ENCODE data around the gene SYS1. TPM values are rescaled to one million over a fixed set of nuclear protein-coding genes. Genes with fewer than 3 reads are reported as not detected.
A peak's percentile ranks its signal among the peaks of the same experiment; 100 is the strongest.

The SYS1 gene
- total and polyA plus RNA-seq, 2 of the 8 experiments (the other 6 are each of a cell fraction or from before 2014, with no cell fraction given) = 19.6 to 50.8 TPM

GRCh38 chr20:45343532-45344167 lies 19.3 kb upstream of the SYS1 start:
- H3K4me3 ChIP-seq (ENCODE audit: extremely low read depth in 1 of 4, insufficient read depth in 2 of 4, low read depth in 3 of 4, low read length in 4 of 4) = peak overlapping the region in 1 of 4 experiments; percentile 51; a peak in 1 of 8 replicates
- H3K4me1 ChIP-seq (replicated peaks in 1 of 4; ENCODE audit: control insufficient read depth in 3 of 4, insufficient read depth in 4 of 4, low read length in 3 of 4) = peaks cover 43 to 81% (median 58%) of the 10 kb centered on the region in 4 experiments
- H4K91ac ChIP-seq (replicated peaks; ENCODE audit: insufficient read length, low read length) = peak overlapping the region; percentile 31
- H3K27ac ChIP-seq (ENCODE audit: low read depth, low read length) = peak overlapping the region; percentile 77
- H2AK5ac ChIP-seq (ENCODE audit: low read depth, low read length) = peak overlapping the region; percentile 93
- H2AFZ ChIP-seq (ENCODE audit: low read length) = no peak overlapping the region
- H3K4ac ChIP-seq (replicated peaks; ENCODE audit: insufficient read length, low read depth, low read length) = peak overlapping the region; percentile 61
- H2BK5ac ChIP-seq (ENCODE audit: low read depth, low read length) = peak overlapping the region; percentile 72
- CTCF ChIA-PET (ENCODE audit: partially characterized antibody) = interaction anchor here (0.7 to 6.5 kb wide), 14 partner anchors 8 to 106 kb away, joined by 3 to 33 read pairs (median 4); no protein-coding TSS in a partner anchor
- no peak overlapping the region for H3K14ac ChIP-seq (ENCODE audit: insufficient read length)
- H2BK120ac ChIP-seq (replicated peaks; ENCODE audit: low read depth, low read length) = no peak overlapping the region
- no peak overlapping the region for H4K8ac ChIP-seq (ENCODE audit: extremely low read depth, insufficient read depth, low read length)
- DNase-seq (ENCODE audit: low read depth in 1 of 2, low spot score in 2 of 2) (no peak), FAIRE-seq (no peak)
- H3K56ac ChIP-seq (replicated peaks; ENCODE audit: insufficient read length, low read depth, low read length) = no peak overlapping the region
- H3K4me2 ChIP-seq (ENCODE audit: insufficient read depth in 1 of 2, low read depth in 2 of 2, low read length in 2 of 2) = peak overlapping the region; percentile 68 to 84
- no peaks in the 10 kb centered on the region for H3K9me3 ChIP-seq (ENCODE audit: insufficient read depth in 2 of 2, low read depth in 1 of 2, low read length in 1 of 2)
- no peak overlapping the region; the same call in 1 of the 2 replicates for H2BK15ac ChIP-seq (ENCODE audit: low read length)
- H3K36me3 ChIP-seq (ENCODE audit: control insufficient read depth in 2 of 4, insufficient read depth in 4 of 4, low read length in 3 of 4) = peaks cover 0 to 6% (median 0%) of the 10 kb centered on the region in 4 experiments; a peak in 1 of 8 replicates
- H3K79me2 ChIP-seq (ENCODE audit: control insufficient read depth in 1 of 2, insufficient read depth in 2 of 2, low read length in 2 of 2) = peaks cover 0 to 82% of the 10 kb centered on the region in 2 experiments; a peak in 3 of 4 replicates
- H3K27me3 ChIP-seq (replicated peaks in 1 of 4; ENCODE audit: control insufficient read depth in 3 of 4, extremely low read depth in 1 of 4, insufficient read depth in 3 of 4, low read length in 3 of 4) = no peaks in the 10 kb centered on the region
- H2BK12ac ChIP-seq (ENCODE audit: low read depth, low read length) = peak overlapping the region; percentile 93
- H3K79me1 ChIP-seq (ENCODE audit: low read depth, low read length) = peaks cover 25% of the 10 kb centered on the region
- POLR2A ChIA-PET (ENCODE audit: partially characterized antibody) = interaction anchor here (0.7 to 6.8 kb wide), 10 partner anchors 8 to 68 kb away, joined by 3 to 113 read pairs (median 4); partner anchors contain the start of gene SYS1
- 68% methylated on average over 6 of the region's 6 CpGs; no CpG with 5 or more reads in 1 of the 2 experiments for WGBS, 2 experiments (ENCODE audit: extremely low coverage in 1 of 2, insufficient coverage in 1 of 2, insufficient read length in 1 of 2, insufficient replicate concordance in 2 of 2, low coverage in 1 of 2, low lambda C conversion rate in 2 of 2, missing lambda C conversion rate in 1 of 2)
- H3K18ac ChIP-seq (ENCODE audit: extremely low read depth, low read length) = peak overlapping the region; percentile 57
- H3K23me2 ChIP-seq (ENCODE audit: low read depth, low read length) = peaks cover 11% of the 10 kb centered on the region; the same call in 1 of the 2 replicates
- 0 out of 2 replicates have a peak overlapping the region, but pooled peaks have one; percentile 92 for H2BK20ac ChIP-seq (ENCODE audit: low read length)
- H4K20me1 ChIP-seq (replicated peaks in 1 of 2; ENCODE audit: control insufficient read depth in 1 of 2, insufficient read depth in 2 of 2, low read length in 2 of 2) = peaks cover 0 to 7% of the 10 kb centered on the region in 2 experiments
- no peak overlapping the region; a peak in 1 of 7 replicates for H3K9ac ChIP-seq (replicated peaks in 1 of 4; ENCODE audit: extremely low read depth in 1 of 4, low read depth in 3 of 4, low read length in 3 of 4)
- H3K23ac ChIP-seq (ENCODE audit: insufficient read length) = no peak overlapping the region
- peak overlapping the region; percentile 19 for H4K5ac ChIP-seq (ENCODE audit: insufficient read length, low read depth, low read length)
- TF ChIP-seq, protein P1, sequence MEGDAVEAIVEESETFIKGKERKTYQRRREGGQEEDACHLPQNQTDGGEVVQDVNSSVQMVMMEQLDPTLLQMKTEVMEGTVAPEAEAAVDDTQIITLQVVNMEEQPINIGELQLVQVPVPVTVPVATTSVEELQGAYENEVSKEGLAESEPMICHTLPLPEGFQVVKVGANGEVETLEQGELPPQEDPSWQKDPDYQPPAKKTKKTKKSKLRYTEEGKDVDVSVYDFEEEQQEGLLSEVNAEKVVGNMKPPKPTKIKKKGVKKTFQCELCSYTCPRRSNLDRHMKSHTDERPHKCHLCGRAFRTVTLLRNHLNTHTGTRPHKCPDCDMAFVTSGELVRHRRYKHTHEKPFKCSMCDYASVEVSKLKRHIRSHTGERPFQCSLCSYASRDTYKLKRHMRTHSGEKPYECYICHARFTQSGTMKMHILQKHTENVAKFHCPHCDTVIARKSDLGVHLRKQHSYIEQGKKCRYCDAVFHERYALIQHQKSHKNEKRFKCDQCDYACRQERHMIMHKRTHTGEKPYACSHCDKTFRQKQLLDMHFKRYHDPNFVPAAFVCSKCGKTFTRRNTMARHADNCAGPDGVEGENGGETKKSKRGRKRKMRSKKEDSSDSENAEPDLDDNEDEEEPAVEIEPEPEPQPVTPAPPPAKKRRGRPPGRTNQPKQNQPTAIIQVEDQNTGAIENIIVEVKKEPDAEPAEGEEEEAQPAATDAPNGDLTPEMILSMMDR (IDR thresholded peaks at IDR 0.05; ENCODE audit: control extremely low read depth in 1 of 3, insufficient read depth in 1 of 3, low read depth in 1 of 3, low read length in 3 of 3) = no peak
- TF ChIP-seq, protein P2, sequence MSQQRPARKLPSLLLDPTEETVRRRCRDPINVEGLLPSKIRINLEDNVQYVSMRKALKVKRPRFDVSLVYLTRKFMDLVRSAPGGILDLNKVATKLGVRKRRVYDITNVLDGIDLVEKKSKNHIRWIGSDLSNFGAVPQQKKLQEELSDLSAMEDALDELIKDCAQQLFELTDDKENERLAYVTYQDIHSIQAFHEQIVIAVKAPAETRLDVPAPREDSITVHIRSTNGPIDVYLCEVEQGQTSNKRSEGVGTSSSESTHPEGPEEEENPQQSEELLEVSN (IDR thresholded peaks at IDR 0.05) = no peak
- no peak for TF ChIP-seq MAFK (IDR thresholded peaks at IDR 0.05; ENCODE audit: low read depth, low read length)
- no peak for TF ChIP-seq JUND (IDR thresholded peaks at IDR 0.05; ENCODE audit: low read length)
- no peak for TF ChIP-seq CBX8 (IDR thresholded peaks at IDR 0.05; ENCODE audit: borderline replicate concordance, low read depth, low read length)
- no peak for TF ChIP-seq SRF (IDR thresholded peaks at IDR 0.05; ENCODE audit: low read depth, low read length)
- TF ChIP-seq MAX (IDR thresholded peaks at IDR 0.05) = no peak
- TF ChIP-seq FOSL1 (IDR thresholded peaks at IDR 0.05; ENCODE audit: insufficient read depth, low read depth, low read length) = no peak

All from H1 (cell line).